HG03565 (cell line): ENCODE measurements around the gene VAC14.

Source experiments
- ATAC-seq: cut with Tn5 transposase; IDR thresholded peaks from one replicate; pipeline ENCODE4 v1.9.1; 2021; ENCODE audit warnings: mild to moderate bottlenecking, moderate library complexity; ENCODE audit not compliant: unreplicated experiment

The VAC14 gene

GRCh38 chr16:70726892-70727361, 74.0 kb downstream of the VAC14 start:
- no peak for ATAC-seq

DNA sequence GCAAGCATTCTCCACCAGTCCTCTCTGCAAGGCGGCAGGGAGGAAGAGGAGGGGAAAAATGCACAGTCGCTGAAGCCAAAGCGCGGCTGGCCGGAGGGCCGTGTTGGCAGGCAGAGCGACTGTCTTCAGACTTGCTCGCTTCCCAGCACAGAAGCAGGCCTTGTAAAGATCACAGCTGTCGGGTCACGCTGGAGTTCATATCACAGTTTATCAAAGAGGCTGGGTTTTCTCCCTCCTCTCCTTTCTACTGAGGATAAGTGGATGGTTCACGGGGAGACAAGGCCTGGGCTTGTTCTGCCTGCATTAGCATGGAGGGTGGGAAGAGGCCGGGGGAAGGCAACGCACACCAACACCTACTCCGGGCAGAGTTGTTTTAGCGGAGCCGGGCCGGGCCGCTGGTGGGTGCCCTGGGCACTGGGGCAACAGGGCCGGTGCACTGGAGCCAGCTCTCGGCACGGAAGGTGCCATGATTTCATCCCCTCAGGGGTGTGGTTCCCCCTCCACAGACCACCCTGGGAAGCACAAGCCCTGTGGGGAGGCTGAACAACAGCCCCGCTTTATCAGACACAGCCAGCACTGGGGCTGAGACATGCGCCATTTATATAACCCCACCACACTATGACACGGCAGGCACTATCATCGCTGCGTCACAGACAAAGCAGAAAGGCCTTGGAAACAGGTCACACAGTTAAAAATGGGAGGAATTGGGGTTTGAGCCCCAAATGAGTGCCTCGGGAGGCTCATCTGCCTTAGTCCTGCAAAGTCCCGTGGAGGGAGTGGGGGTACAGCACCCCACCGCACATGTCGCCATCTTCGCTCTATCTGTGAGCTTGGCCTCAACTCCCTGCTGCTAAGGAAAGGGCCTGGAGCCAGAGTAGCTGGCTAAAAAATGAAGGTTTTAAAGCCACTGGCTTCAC, 74.8 kb downstream of the VAC14 start:
- ATAC-seq: no peak

DNA sequence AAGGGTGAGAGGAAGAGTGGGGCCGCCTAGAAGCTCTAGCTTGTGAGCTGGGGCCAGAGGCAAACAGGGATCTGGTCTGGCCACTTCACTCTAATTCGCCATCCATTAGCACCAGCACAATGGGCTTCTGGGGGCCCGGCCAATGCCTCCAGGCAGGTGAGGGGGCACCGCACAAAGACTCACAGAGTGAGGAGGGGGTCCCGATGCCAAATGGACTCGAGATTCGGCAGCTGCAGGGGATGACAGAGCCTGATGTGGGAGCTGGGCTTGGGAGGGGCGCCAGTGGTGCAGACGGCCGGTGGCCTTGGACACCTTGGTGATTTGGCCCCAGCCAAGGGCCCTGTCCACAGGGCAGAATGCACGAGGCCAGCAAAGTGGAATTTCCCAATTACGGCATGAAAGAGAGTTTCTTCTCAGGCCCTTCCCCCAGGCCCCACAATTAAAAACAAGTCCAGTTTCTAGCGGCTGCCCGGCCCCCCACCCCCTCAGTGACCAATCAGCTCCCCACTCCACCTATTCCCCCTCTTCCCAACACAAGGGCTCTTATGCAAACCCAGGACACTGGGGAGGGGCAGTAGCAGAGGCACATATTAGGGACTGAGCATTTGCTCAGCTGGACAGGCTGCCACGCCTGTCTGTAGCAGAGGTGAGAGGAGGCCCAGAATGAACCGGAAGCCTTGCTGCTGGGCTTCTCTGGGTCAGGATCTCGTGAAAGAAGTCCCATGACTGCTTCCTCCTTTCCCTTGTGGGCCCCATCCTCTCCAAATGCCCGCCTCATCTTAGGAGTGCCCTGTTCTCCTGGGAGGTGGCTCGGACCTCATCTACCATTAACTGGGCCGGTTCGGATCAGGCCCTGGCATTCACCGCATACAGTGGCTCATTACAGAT, 75.7 kb downstream of the VAC14 start:
- no peak for ATAC-seq

DNA sequence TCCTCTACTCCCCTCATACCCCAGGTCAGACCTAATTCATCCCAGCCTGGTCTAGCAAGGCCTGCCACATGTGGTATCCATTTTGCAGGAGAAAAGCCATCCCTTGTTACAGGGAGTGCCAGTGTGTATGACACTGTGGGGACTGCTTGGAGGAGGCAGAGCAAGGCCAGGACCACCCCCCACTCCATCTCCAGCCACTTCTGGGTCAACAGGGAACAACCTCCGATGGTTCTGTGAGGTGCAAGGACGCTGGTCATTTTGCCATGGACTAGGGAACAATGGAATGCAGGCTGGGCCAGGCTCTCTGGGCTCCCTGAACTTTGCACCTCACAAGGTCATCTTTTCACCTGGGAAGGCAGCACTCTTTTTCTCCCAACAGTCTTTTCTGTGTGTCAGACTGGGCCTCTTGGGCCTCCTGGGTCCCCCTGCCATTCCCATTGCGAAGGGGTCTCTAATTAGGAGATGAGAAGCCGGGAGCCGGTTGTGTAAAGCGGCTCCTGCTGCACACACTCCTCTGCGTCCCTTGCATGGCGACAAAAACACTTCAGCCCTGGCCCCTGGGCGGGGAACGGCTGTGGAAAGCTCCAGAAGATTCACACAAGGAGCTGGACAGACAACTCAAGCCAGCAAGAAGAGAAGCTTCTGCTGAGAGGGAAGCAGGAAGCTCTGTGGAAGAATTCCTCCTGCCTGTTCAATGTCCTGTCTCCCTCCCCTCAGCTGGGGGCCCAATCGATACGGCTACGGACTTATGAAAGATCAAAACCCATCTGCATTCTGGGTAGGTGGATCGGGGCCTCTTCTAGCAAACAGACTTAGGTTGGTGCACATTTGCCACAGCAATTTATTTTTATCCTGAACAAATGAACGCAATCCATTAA, 76.6 kb downstream of the VAC14 start:
- ATAC-seq: no peak

GRCh38 chr16:70723740-70724145, 77.2 kb downstream of the VAC14 start:
- no peak for ATAC-seq

GRCh38 chr16:70721202-70721963, 79.6 kb downstream of the VAC14 start:
- ATAC-seq: no peak

GRCh38 chr16:70720425-70721201, 80.3 kb downstream of the VAC14 start:
- ATAC-seq: no peak

- ATAC-seq: no peak
Measured at GRCh38 chr16:70717065-70717464, 83.9 kb downstream of the VAC14 start.

- ATAC-seq: no peak
Measured at GRCh38 chr16:70715860-70716357, 85.0 kb downstream of the VAC14 start.

GRCh38 chr16:70715055-70715858, 85.7 kb downstream of the VAC14 start:
- no peak for ATAC-seq

DNA sequence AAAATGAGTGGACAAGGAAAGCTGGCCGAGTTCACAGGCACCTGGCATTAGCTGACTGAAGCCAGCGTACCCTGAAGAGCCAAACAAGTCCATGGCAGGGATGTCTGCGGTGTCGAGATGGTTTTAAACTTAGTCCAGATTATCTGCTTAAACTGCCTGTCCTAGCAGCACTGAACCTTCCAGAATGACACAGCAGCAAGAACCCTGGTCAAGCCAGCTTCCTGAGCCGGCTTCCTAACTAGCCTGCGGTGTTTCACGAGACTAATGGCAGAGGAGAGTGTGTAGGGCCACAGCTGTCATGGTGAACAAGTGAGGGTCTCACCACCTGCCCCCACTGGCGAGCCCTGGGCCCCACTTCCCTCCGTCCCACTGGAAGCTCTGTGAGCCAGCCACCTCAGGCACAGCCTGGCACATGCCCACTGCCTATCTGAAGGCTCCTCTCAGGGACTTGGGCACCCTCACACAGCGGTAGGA, 86.3 kb downstream of the VAC14 start:
- no peak for ATAC-seq

- no peak for ATAC-seq
Measured at GRCh38 chr16:70713824-70714223, 87.1 kb downstream of the VAC14 start.

- no peak for ATAC-seq
Measured at GRCh38 chr16:70713342-70713741, 87.6 kb downstream of the VAC14 start.

DNA sequence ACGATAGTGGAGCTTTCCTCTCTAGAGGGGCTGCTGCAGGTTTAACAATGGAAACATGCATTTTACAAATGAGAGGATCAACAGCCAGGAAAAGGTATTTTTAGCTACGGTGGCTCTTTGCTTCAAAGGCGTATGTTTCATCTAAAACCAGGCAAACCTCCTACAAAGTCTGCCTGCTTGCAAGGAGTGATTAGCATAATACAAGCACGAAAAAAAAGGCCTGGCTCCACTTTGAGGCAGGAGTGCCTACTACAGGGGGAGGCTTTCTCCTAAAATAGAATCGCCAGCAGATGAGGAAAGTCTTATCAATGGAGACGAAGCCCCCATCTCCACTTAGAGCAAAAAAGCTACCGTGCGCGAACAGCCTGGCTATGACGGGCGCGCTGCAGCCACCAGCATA, 88.0 kb downstream of the VAC14 start:
- ATAC-seq: no peak

DNA sequence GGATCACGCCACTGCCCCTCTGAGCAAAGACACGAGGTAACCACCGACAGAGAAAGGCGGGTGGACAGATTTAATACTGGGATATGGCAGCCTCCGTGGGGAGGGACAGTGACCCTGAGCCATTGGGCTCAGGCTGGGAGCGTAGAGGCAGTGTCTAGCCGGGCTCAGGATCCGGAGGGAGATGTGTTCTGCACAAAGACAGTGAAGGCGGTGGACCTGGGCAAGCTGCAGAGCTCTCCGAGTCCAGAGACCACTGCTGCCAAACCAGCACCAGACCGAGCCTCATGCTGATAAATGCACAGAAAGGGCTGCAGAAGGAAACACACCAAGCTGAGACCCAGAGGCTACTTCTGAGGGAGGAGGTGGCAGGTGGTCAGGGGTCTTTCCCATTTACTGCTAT, 88.6 kb downstream of the VAC14 start:
- ATAC-seq: no peak

DNA sequence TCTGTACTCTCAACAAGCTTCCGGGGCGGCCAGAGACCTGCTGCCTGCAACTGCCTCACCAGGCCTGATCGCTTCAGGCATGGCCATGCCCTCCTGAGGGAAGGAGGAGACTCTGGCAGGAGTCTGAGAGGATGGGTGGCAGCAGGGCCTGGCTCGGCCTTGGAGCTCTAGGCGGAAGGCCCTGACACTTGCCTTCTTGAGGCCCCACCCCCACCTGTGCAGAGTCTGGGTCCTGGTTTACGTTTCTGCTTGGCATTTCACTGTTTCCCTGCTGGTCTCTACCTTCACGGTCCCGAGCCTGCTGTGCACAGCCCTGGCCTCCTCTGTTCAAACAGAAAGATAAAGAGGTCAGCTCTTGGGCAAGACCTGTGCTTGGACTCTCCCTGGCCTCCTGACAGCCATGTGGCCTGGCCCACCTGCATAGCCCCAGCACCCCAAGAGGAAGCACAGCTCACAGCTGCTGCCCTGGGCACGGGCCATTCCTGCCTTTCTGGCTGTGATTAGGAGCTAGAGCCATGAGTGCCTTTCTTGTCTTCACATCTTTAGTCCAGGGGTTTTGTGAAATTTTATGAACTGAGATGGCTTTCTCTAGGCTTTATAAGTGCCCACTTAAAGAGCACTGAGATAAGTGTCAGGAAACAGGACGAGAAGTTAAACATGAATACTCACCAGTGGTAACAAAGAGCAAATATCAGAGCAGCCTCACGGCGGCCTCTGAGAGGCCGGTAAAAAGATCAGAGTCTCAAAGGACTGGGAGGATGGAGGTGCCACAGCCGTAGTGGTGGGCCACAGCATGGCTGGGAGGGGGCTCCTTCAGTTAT, 89.5 kb downstream of the VAC14 start:
- no peak for ATAC-seq
